ENCODE measurements around the gene PTGDS.

DNA sequence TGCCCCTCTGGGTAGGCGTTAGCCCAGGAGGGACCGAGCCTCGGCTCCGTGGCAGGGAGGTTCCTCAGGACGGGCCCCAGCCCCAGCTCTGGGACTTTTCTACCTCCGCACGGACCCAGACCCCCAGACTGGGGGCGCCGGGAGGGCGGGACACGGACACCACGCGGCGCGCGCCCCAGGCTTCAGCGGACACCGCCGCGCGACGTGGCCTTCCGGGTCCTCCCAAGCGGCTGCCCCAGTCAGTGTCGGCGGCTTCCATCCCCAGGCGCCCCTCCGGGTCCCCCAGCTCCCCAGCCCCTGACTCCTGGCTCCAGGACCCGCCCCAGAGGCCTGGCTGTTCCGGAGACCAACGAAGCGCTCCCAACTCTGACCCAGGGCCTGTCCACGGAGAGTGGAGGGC is 8.5 kb downstream of the PTGDS start:
- TF ChIP-seq, protein P1, sequence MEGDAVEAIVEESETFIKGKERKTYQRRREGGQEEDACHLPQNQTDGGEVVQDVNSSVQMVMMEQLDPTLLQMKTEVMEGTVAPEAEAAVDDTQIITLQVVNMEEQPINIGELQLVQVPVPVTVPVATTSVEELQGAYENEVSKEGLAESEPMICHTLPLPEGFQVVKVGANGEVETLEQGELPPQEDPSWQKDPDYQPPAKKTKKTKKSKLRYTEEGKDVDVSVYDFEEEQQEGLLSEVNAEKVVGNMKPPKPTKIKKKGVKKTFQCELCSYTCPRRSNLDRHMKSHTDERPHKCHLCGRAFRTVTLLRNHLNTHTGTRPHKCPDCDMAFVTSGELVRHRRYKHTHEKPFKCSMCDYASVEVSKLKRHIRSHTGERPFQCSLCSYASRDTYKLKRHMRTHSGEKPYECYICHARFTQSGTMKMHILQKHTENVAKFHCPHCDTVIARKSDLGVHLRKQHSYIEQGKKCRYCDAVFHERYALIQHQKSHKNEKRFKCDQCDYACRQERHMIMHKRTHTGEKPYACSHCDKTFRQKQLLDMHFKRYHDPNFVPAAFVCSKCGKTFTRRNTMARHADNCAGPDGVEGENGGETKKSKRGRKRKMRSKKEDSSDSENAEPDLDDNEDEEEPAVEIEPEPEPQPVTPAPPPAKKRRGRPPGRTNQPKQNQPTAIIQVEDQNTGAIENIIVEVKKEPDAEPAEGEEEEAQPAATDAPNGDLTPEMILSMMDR (IDR thresholded peaks at IDR 0.05): no peak
- TF ChIP-seq POLR2A (IDR thresholded peaks at IDR 0.05): no peak
- TF ChIP-seq EP300 (IDR thresholded peaks at IDR 0.05; ENCODE audit: low read depth): no peak

Data from transverse colon (tissue), 3 donors.